GM19099 (cell line): Measurements from ENCODE around the gene DBP.

Experiments used
- POLR2A ChIP-seq: IDR thresholded peaks from 3 replicates; pipeline ENCODE4 v1.6.1; 2011; ENCODE audit warnings: low read depth; ENCODE audit not compliant: insufficient read length; ENCODE audit errors: extremely low read depth

The DBP gene, protein sequence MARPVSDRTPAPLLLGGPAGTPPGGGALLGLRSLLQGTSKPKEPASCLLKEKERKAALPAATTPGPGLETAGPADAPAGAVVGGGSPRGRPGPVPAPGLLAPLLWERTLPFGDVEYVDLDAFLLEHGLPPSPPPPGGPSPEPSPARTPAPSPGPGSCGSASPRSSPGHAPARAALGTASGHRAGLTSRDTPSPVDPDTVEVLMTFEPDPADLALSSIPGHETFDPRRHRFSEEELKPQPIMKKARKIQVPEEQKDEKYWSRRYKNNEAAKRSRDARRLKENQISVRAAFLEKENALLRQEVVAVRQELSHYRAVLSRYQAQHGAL

DNA sequence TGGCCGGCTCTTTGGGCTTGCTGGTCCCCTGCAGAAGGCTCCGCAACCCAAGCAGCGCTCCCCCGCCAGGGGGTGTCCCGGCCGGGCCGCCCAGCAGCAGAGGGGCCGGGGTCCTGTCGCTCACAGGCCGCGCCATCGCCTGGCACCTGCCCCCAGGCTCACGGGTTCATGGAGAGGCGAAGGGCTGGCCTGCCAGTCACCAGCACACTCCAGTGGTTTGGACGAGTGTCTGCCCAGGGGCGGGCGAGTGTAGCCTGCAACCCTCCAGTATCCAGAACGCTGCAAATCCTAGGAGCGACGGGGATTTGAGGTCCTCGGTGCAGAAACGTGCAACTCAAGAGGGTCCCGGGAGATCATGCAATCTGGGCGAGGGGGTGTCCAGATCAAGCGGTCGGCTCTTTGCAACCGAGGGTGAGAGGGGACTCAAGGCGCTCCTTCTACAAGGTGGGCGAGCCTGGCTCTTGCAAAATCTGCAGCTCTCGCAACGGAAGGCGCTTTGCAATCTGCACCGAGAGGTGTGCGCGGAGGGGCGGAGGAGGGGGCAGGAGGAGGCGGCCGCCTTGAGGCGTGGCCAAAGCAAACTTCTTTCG is at the start of gene DBP:
Gene DBP (minus strand): TSS at position 521 of the 590 bp plus-strand sequence. CDS start 385 bp downstream, at position 136.
- TF ChIP-seq POLR2A: peak; percentile 45

DNA sequence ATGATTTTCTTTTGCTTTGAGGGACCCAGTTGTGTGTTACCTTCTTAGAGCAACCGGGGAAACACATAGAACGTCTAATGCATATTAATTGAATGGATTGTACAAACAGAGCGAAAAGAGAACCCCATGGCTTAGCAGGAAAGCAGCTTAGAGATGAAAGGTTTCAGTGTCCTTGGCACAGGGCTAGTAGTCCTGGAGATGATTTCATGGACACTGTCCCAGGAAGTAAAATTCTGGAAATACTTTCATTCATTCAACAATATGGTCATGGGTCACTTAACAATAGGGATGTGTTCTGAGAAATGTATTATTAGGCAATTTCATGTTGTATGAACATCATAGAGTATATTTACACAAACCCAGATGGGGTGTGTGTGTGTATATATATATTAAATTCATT is 48.9 kb upstream of the DBP start:
- no peak for TF ChIP-seq POLR2A

DNA sequence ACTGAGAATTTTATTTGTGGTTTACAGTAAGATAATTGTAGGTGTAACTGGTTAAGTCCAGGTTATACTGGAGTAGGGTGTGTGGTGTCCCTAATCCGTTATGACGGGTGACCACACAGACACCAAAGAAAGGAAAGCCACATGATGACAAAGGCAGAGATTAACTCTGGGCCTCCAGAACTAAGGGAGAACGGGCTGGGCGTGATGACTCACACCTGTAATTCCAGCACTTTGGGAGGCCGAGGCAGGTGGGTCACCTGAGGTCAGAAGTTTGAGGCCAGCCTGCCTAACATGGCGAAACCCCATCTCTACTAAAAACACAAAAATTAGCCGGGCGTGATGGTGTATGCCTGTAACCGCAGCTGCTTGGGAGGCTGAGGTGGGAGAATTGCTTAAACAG is 48.4 kb upstream of the DBP start:
- no peak for TF ChIP-seq POLR2A

DNA sequence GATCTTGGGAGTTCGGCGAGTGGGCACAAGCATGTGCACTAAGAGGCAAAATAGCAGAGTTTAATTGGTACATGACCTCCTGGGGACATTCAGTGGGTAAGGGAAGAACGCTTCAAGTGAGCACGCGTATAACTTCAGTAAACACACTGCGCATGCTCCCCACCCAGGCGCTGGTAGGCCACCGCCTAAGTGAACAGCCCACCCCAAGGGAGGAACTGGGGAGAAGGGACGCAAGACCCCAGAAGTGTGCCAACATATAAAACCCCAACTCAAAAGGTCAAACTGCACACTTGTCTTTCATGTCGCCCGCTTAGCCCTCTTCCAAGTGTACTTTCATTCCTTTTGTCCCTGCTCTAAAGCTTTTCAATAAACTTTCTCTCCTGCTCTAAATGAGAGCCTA is 46.2 kb upstream of the DBP start:
- TF ChIP-seq POLR2A: no peak

DNA sequence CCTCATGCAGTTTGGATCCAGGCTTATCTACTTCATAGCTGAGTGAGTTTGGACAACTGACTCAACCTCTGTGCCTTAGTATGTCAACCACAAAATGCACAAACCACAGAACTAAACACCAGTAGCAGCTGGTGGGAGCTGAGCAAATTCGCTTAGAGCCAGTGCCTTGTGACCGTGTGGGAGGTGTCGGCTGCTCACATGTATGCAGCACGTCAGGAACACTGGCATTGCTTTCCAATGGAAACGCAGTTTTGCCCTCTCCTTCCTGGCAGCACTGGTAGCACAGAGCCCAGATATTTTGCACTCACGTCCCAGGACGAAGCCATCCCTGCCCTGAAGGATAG is 43.9 kb upstream of the DBP start:
- TF ChIP-seq POLR2A: no peak

DNA sequence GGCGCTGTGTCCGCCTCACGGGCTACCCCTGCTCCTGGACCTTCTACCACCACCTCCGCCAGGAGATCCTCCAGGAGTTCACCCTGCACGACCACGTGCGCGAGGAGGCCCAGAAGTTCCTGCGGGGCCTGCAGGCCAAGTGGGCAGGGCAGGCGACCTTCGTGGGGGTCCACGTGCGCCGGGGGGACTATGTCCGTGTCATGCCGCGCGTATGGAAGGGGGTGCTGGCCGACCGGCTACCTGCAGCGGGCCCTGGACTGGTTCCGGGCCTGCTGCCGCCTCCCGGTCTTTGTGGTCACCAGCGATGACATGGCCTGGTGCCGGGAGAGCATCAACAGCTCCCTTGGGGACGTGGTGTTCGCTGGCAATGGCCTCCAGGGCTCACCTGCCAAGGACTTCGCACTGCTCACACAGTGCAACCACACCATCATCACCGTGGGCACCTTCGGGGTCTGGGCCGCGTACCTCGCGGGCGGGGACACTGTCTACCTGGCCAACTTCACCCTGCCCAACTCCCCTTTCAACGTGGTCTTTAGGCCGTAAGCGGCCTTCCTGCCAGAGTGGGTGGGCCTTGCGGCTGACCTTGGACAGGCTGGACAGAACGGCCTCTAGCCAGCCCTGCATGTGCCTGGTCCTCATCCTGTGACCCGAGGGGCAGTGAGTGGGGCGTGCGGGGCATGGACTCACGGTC is 43.4 kb upstream of the DBP start:
- no peak for TF ChIP-seq POLR2A

DNA sequence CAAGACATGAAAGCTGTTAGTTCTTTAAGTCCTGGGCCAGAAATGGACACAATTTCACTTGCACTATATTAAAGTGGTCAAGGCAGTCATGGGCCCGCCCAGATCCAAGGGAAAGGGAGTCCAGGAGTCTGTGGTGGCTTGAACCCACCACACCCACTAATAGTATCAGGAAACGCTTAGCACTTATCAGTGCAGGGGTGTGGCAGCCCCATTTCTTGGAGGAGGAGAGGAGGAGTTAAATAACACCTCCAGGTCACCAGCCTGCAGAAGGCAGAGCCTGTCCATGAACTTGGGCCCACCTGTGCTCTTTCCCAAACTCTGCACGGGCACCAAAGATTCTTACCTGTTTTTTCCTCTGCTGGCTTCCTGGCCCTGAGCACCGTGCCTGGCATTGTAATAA is 41.0 kb upstream of the DBP start:
- TF ChIP-seq POLR2A: no peak

DNA sequence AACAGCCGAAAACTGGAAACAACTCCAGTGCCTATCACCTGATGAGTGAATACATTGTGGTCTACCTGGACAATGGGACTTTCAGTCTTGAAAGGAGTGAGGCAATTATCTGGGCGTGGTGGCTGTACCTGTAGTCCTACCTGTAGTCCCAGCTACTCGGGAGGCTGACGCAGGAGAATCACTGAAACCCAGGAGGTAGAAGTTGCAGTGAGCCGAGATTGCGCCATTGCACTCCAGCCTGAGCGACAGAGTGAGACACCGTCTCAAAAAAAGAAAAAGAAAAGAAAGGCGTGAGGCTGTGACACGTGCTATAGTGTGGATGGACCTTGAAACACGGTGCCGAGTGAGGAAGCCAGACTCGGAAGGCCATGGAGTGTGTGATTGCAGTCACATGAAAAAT is 39.7 kb upstream of the DBP start:
- no peak for TF ChIP-seq POLR2A

DNA sequence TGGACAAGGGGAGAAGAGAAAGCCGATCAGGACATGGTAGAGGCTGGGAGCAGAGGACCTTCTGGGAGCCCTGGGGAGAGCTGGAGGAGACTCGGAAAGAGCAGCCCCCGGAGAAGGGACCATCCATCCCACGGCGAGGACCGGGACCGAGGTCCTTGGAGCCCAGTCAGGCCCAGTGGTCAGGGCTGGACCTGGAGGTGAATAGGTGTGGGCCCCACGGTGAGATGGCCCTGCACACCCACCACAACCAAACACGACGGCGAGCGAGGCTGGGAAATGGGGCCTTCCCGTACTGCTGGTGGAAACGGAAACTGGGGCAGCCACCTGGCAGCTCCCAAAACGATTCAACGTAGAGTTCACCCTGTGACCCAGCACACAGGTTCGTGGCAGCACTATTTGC is 39.3 kb upstream of the DBP start:
- no peak for TF ChIP-seq POLR2A

DNA sequence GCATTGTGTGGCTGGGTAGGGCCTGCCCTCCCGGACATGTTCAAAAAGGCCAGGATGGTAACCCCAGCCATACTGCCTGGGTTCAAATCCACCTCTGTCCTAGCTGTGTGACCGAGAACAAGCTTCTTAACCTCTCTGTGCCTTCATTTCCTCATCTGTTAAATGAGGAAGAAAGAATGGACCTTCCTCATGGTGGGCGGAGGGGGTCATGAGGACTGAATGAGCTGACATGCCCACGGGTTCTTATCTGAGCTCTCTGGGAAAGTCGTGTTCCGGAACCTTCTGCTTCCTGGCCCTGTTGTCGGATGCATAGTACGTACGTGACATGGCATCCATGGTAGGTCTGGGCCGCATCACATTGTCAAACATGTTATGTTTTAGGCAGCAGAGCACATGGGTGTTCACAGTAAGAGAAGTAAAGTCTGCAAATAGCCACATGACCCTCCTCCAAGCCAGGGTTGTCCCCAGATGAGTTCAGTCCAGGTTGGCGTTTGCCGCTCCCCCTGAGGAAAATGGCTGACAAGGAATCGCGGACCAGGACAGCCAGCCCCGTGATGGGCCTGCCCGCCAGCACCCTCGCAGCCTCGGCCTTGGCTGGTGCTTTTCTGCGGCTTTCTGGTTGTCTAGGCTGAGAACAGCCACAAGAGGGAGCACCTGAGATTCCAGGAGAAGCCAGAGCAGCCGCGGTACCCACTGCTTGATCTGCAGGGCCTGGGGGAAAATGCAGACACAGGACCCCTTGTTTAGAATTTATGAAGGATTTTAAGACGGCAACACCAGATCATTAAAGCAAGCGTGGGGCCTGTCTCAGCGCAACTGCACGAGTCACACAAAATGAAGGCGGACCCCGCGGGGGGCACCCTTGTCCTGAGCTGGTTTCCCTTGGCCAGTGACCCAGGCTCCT is 38.0 kb upstream of the DBP start:
- no peak for TF ChIP-seq POLR2A

DNA sequence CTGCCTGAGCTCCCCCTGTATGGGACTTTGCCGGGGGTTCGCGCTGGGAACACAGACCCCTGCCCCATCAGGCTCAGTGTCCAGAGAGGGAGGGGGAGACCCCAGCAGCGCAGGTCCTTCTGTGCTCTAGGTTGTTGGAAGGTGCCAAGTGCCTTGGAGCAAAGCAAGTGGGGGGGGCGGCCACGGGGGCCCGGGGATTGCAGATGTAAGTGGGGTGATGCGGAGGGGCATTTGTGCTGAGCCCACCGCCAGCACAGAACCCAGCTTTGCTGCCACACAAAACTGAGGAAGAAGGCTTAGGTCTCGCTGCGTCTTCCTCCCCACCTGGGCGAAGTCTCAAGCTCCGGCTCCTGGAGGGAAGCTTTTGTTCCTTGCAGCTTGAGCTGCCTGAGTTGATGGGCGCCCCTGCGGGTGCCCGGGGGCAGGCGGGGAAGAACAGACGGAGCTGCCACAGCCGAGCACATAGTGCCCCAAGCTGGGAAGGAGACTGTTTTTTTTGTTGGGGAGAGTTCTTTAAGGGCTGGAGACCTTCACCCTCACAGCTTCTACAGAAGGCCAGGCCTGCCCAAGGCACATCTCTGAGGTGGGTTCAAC is 37.1 kb upstream of the DBP start:
- no peak for TF ChIP-seq POLR2A

DNA sequence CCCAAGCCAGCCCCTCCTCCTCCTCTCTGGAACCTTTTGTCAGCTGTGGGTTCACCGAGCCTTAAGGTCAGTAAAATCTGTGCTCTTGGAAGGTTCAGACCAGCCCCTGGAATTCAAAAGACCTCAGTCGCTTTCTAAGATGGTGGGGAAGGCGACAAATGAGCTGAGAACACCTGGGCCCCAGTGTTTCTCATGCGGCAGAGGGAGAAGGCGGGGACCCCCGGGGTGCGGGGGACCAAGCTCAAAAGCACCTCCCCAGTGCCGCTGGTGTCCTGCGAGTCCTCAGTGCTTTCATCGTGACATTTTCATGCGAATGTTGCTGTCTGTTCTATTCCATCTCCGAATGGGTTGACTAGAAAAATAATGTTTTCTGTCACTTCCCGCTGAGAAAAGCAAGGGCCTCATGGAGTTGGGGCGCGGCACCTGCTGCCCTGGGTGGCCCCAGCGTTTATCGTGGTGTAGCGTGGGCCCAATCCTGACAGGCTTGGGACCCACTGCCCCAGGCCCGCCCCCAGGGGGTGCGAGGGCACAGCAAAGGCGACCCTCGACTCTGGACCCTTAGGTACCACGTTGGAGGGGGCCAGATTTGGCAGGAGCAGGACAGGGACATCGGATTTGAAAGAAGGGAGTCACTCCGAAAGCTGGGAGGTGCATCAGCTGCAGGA is 36.4 kb upstream of the DBP start:
- TF ChIP-seq POLR2A: no peak

DNA sequence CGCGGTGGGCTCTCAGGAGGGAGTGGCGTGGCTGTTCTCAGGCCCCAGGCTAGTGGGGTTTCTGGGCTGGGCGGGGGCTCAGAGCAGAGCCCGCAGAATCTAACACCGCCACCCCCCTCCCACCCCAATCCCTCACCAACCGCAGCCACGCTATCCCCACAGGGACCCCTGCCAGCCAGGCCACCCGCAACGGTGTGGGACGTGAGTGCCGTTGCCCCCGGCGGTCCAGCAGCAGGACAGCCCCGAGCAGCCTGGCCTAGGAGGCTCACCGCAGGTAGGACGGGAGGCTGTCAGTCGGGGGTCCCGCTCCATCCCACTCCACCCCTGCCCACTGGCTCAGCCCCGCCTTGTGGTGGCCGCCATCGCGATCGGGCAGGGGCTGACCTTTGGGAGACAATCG is 35.8 kb upstream of the DBP start, which contains the start of gene NTN5:
Gene NTN5 (minus strand): TSS at position 24 of the 400 bp plus-strand sequence. CDS start 2,031 bp downstream, outside the sequence.
- TF ChIP-seq POLR2A: no peak

DNA sequence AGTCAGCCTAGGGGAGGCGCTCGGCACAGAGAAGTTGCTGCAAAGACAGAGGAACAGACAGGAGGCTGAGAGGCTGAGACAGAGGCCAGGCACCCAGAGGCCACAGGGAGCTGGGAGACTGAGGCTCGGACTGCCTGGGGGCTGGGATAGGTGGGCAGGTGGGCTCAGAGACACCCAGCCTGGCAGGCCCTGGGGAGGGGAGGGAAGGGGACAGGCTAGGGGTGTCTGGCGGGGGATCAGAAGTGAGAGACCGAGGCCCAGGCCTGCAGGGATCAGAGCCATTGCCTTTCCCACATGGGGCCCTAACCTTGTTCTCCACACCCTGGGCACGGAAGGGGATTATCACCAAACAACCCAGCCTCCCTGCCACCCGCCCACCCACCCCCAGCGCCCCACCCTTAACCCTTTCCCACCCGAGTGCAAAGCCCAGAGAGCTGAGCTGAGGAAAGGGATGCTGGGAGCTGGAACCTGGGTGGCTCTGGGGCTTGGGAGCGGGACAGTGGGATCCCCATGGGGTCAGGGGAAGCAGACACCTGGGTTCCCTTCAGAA is 34.3 kb upstream of the DBP start:
- TF ChIP-seq POLR2A: no peak
